Superior temporal gyrus (tissue), 1 donor: ENCODE data around the gene CTNNA3.

Experiments used
- DNase-seq: peaks from one replicate; pipeline ENCODE4 v3.0.0-alpha.2; 2016; ENCODE audit errors: extremely low spot score

Gene CTNNA3

GRCh38 chr10:65940816-65941662 is 1755.0 kb downstream of the CTNNA3 start:
- DNase-seq, result no peak

GRCh38 chr10:65940105-65940504 is 1755.9 kb downstream of the CTNNA3 start:
- no peak for DNase-seq

- no peak for DNase-seq
These were observed 1764.5 kb downstream of the CTNNA3 start for GRCh38 chr10:65931291-65932070.

- no peak for DNase-seq
These were observed 1784.7 kb downstream of the CTNNA3 start for GRCh38 chr10:65911151-65911835.

- no peak for DNase-seq
These were observed 1785.8 kb downstream of the CTNNA3 start for GRCh38 chr10:65910209-65910608.

GRCh38 chr10:65907199-65907712 is 1788.7 kb downstream of the CTNNA3 start:
- DNase-seq, result no peak

GRCh38 chr10:65903620-65904019 is 1792.4 kb downstream of the CTNNA3 start:
- DNase-seq, result no peak

- DNase-seq, result no peak
These were observed 1795.7 kb downstream of the CTNNA3 start for GRCh38 chr10:65900271-65900670.

GRCh38 chr10:65898055-65898454 is 1797.9 kb downstream of the CTNNA3 start:
- no peak for DNase-seq

- DNase-seq, result no peak
These were observed 1801.0 kb downstream of the CTNNA3 start for GRCh38 chr10:65894961-65895360.

GRCh38 chr10:65894379-65894778 is 1801.6 kb downstream of the CTNNA3 start:
- DNase-seq, result no peak

GRCh38 chr10:65893676-65894075 is 1802.3 kb downstream of the CTNNA3 start:
- no peak for DNase-seq

GRCh38 chr10:65892284-65892683 is 1803.7 kb downstream of the CTNNA3 start:
- no peak for DNase-seq

GRCh38 chr10:65891073-65891981 is 1804.7 kb downstream of the CTNNA3 start:
- DNase-seq, result no peak

- no peak for DNase-seq
These were observed 1831.5 kb downstream of the CTNNA3 start for GRCh38 chr10:65864529-65864928.

GRCh38 chr10:65864036-65864435 is 1832.0 kb downstream of the CTNNA3 start:
- DNase-seq, result no peak
